Mesenchymal stem cell (in vitro differentiated cells and primary cell): Measurements from ENCODE around the gene GNAT2.

Experiments
- DNase-seq: peaks from one replicate; pipeline ENCODE4 v3.0.0-alpha.2; 2013
- H2AFZ ChIP-seq: one replicate; pipeline ENCODE4 v1.6.1; 2013; ENCODE audit warnings: low read depth, mild to moderate bottlenecking, control low read depth, inconsistent platforms, low read length, moderate library complexity
- H2AK5ac ChIP-seq: 2 replicates; pipeline ENCODE4 v1.6.1; 2013; ENCODE audit warnings: low read length, moderate library complexity, mild to moderate bottlenecking, inconsistent platforms; ENCODE audit not compliant: severe bottlenecking
- H2BK120ac ChIP-seq: one replicate; pipeline ENCODE4 v1.6.1; 2013; ENCODE audit warnings: low read depth, mild to moderate bottlenecking, inconsistent platforms, low read length, moderate library complexity
- H2BK12ac ChIP-seq, 2 experiments: one replicate each; pipeline ENCODE4 v1.6.1; 2013; ENCODE audit warnings: inconsistent platforms in 2 of 2, low read length in 2 of 2, mild to moderate bottlenecking in 2 of 2, moderate library complexity in 2 of 2, control low read depth in 1 of 2
- H2BK15ac ChIP-seq: one replicate; pipeline ENCODE4 v1.6.1; 2013; ENCODE audit warnings: mild to moderate bottlenecking, low read depth, inconsistent platforms; ENCODE audit not compliant: poor library complexity, severe bottlenecking
- H2BK5ac ChIP-seq: 2 replicates; pipeline ENCODE4 v1.6.1; 2013; ENCODE audit warnings: low read depth, mild to moderate bottlenecking, low read length, control low read depth, inconsistent platforms; ENCODE audit not compliant: poor library complexity, severe bottlenecking
- H3K14ac ChIP-seq, 2 experiments: one replicate each; pipeline ENCODE4 v1.6.1; 2013; ENCODE audit warnings: inconsistent platforms in 2 of 2, low read length in 2 of 2, control low read depth in 1 of 2, mild to moderate bottlenecking in 1 of 2, moderate library complexity in 1 of 2
- H3K18ac ChIP-seq, 2 experiments: one replicate each; pipeline ENCODE4 v1.6.1; 2013; ENCODE audit warnings: inconsistent platforms in 2 of 2, low read length in 2 of 2, control low read depth in 1 of 2, low read depth in 1 of 2, mild to moderate bottlenecking in 1 of 2
- H3K23ac ChIP-seq, 2 experiments: one replicate each; pipeline ENCODE4 v1.6.1; 2013; ENCODE audit warnings: inconsistent platforms in 2 of 2, low read length in 2 of 2, mild to moderate bottlenecking in 2 of 2, moderate library complexity in 2 of 2, control low read depth in 1 of 2
- H3K27ac ChIP-seq: 2 replicates; pipeline ENCODE4 v1.5.1; 2013; ENCODE audit warnings: mild to moderate bottlenecking, moderate library complexity, low read length, control low read depth, inconsistent platforms; ENCODE audit not compliant: poor library complexity, severe bottlenecking
- H3K27me3 ChIP-seq, 2 experiments: 2 replicates each; pipeline versions ENCODE4 v1.6.1 to v1.7.0; 2013; ENCODE audit warnings: low read length in 2 of 2, mild to moderate bottlenecking in 2 of 2, moderate library complexity in 2 of 2, control low read depth in 1 of 2, inconsistent platforms in 1 of 2; ENCODE audit not compliant: control insufficient read depth in 1 of 2, insufficient read depth in 1 of 2
- H3K36me3 ChIP-seq, 2 experiments: 2 replicates each; pipeline versions ENCODE4 v1.6.1 to v1.7.0; 2013; ENCODE audit warnings: low read length in 2 of 2, control low read depth in 1 of 2, inconsistent platforms in 1 of 2, low read depth in 1 of 2, mild to moderate bottlenecking in 1 of 2; ENCODE audit not compliant: insufficient read depth in 2 of 2, control insufficient read depth in 1 of 2
- H3K4ac ChIP-seq, 2 experiments: one replicate each; pipeline ENCODE4 v1.6.1; 2013; ENCODE audit warnings: inconsistent platforms in 2 of 2, low read length in 2 of 2, mild to moderate bottlenecking in 2 of 2, moderate library complexity in 2 of 2, control low read depth in 1 of 2, low read depth in 1 of 2
- H3K4me1 ChIP-seq: 2 replicates; pipeline ENCODE4 v1.6.1; 2013; ENCODE audit warnings: low read depth, low read length, control low read depth; ENCODE audit not compliant: control insufficient read depth, insufficient read depth
- H3K4me2 ChIP-seq: 2 replicates; pipeline ENCODE4 v1.6.1; 2013; ENCODE audit warnings: low read length, mild to moderate bottlenecking, inconsistent platforms; ENCODE audit not compliant: poor library complexity, severe bottlenecking
- H3K4me3 ChIP-seq, 2 experiments: 2 replicates each; pipeline versions ENCODE4 v1.5.1 to v1.7.0; 2013; ENCODE audit warnings: low read length in 2 of 2, mild to moderate bottlenecking in 2 of 2, control low read depth in 1 of 2, low read depth in 1 of 2; ENCODE audit not compliant: insufficient read depth in 1 of 2
- H3K79me1 ChIP-seq: replicated peaks from 2 replicates; pipeline ENCODE4 v1.6.1; 2013; ENCODE audit warnings: mild to moderate bottlenecking, control low read depth, low read length, inconsistent platforms; ENCODE audit not compliant: poor library complexity, severe bottlenecking
- H3K9ac ChIP-seq: 2 replicates; pipeline ENCODE4 v1.7.0; 2013; ENCODE audit warnings: mild to moderate bottlenecking, low read length, moderate library complexity
- H3K9me3 ChIP-seq: 2 replicates; pipeline ENCODE4 v1.7.0; 2013; ENCODE audit warnings: mild to moderate bottlenecking, low read length; ENCODE audit not compliant: control insufficient read depth
- H4K8ac ChIP-seq: one replicate; pipeline ENCODE4 v1.6.1; 2013; ENCODE audit warnings: inconsistent platforms, mild to moderate bottlenecking, low read length, moderate library complexity
- H4K91ac ChIP-seq: one replicate; pipeline ENCODE4 v1.6.1; 2013; ENCODE audit warnings: mild to moderate bottlenecking, low read length, inconsistent platforms
- WGBS: methylation state at CpG from one replicate; pipeline ENCODE4 v1.1.7; 2013; ENCODE audit warnings: mixed read lengths; 5-methylcytosine and 5-hydroxymethylcytosine counted together

GNAT2 gene

DNA sequence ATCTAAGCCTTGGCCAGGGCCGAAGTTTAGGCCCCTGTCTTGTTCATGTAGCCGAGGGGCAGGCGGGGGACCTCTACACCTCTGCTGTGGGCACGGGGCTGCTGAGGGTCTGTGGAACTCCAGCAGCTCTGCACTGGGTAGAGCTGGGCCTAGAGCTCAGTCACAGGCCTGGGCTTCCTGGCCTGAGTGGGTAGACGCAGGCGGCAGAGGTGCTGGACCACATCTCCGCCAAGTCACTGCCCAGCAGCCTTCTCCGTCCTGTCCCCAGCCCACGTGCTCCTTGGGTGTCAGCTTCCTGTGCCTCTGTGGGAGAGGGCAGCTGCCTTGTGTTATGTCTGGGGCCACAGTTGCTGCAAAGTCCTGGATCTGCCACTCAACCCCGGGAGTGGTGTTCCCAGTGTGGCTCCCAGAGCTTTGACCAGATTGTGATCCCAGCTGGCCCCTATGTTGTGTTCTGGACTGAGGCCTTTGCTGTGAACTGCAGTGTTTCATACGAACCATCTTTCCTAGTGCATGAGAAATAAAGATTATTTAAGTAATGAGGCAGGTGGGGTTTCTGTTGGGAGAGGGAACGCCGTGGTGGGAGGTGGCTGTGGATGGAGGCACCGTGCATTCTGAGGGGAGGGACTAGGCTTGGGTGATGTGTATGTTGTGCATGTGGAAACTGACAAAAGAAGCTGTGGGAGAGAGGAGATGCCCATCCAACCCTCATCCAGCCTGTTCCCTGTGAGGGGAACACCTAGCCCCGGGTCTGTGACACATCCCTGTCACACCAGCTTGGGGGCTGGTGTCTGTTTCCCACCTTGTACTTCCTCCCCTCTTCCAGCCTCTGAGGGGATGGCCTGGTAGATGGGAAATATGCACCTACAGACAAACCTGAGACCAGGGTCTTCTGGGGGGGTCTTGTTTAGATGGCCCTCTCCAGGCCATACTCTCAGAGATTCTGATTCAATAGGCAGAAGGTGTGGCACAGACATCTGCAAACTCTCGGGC is 12.4 kb upstream of the GNAT2 start:
- WGBS = 89% methylated on average over 15 of the region's 16 CpGs
- H3K9me3 ChIP-seq = no peaks in the 10 kb centered on the region

DNA sequence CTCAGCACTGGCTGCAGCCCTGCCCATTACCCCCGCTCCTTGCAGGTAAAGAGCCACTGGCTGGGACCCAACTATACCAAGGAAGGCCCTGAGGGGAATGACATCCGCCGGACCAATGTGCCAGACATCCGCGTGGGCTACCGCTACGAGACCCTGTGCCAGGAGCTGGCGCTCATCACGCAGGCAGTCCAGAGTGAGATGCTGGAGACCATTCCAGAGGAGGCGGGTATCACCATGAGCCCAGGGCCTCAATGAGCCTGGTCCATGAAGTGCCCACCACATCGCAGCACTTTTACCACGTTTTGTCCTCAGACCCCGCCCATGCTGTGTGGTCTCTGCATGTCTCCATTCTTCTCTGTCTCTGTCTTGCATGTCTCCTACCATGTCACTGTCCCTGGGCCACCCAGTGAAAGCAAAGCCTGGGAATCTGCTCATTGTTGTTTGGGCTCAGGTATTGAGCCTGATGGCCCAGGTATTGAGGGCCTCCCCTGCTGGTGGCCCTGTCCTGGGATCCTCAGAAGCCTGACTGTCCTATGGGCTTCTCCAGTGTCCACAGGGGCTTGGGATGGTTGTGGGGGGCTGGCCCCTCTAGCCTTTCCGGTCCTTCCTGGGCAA is 11.6 kb upstream of the GNAT2 start:
- DNase-seq = no peak
- no peak overlapping the region for H2AFZ ChIP-seq
- H2BK15ac ChIP-seq = no peak overlapping the region
- no peak overlapping the region for H4K91ac ChIP-seq
- H3K14ac ChIP-seq = no peak overlapping the region
- H2AK5ac ChIP-seq = no peak overlapping the region
- H3K79me1 ChIP-seq = peaks cover 39% of the 10 kb centered on the region
- H3K27me3 ChIP-seq = no peaks in the 10 kb centered on the region
- no peak overlapping the region for H3K18ac ChIP-seq
- 98% methylated on average over 14 of the region's 14 CpGs for WGBS
- H3K4ac ChIP-seq = no peak overlapping the region
- no peak overlapping the region for H2BK120ac ChIP-seq
- H4K8ac ChIP-seq = no peak overlapping the region
- H3K4me1 ChIP-seq = peaks cover 37% of the 10 kb centered on the region
- H3K23ac ChIP-seq = no peak overlapping the region
- no peaks in the 10 kb centered on the region for H3K9me3 ChIP-seq
- no peak overlapping the region for H2BK12ac ChIP-seq
- H2BK5ac ChIP-seq = no peak overlapping the region
- H3K9ac ChIP-seq = no peak overlapping the region
- H3K4me3 ChIP-seq = no peak overlapping the region
- H3K4me2 ChIP-seq = no peak overlapping the region
- H3K27ac ChIP-seq = no peak overlapping the region
- peaks cover 62 to 69% of the 10 kb centered on the region in 2 experiments for H3K36me3 ChIP-seq

More for the DNA sequence above, 12.4 kb upstream of the GNAT2 start:
- Histone ChIP-seq H3K14ac (no peak overlapping the region), H3K23ac (no peak overlapping the region), H4K91ac (no peak overlapping the region), H3K79me1 (peaks cover 36% of the 10 kb centered on the region), H2BK15ac (no peak overlapping the region), H3K4me1 (peaks cover 39% of the 10 kb centered on the region), H3K4me2 (no peak overlapping the region), H3K4me3 (no peak overlapping the region), H2AFZ (no peak overlapping the region), H2AK5ac (no peak overlapping the region), H4K8ac (no peak overlapping the region), H3K27ac (no peak overlapping the region), H2BK12ac (no peak overlapping the region), H3K4ac (no peak overlapping the region), H3K9ac (no peak overlapping the region), H3K36me3 (peaks cover 54 to 61% of the 10 kb centered on the region in 2 experiments), H2BK5ac (no peak overlapping the region), H3K27me3 (no peaks in the 10 kb centered on the region), H2BK120ac (no peak overlapping the region), H3K18ac (no peak overlapping the region)
- no peak for DNase-seq

DNA sequence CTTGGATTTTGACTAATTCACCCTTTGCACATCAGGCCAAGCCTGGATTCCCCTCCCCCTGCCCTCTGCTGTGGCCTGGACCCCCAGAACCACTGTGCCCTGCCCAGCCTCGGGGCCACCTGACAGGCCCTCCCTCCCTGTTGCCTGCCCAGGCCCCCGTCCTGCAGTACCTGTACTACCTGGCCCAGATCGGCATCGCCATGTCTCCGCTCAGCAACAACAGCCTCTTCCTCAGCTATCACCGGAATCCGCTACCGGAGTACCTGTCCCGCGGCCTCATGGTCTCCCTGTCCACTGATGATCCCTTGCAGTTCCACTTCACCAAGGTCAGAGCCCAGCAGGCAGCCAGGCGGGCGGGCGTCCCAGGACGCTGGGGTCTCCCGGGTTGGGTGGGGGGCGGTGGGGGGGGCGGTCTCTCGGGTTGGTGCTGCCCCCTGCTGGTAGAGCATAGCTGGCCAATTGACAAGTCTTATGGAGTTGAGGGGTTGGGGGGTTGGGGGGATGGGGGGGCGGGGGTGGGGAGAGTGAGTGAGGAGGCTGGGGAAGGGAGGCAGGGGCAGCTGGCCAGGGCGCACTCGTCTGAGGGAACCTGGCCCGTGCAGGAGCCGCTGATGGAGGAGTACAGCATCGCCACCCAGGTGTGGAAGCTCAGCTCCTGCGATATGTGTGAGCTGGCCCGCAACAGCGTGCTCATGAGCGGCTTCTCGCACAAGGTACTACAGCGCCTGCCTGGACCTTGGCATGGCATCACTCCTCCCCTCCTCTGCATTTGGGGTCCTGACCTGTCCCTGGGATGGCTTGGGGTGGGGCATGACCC is 10.9 kb upstream of the GNAT2 start:
- 95% methylated on average over 20 of the region's 30 CpGs for WGBS

More for the DNA sequence above, 10.9 kb upstream of the GNAT2 start:
- no peak overlapping the region for H3K4ac ChIP-seq
- H3K18ac ChIP-seq = no peak overlapping the region
- no peaks in the 10 kb centered on the region for H3K27me3 ChIP-seq
- H3K36me3 ChIP-seq = peaks cover 63 to 76% of the 10 kb centered on the region in 2 experiments
- H3K23ac ChIP-seq = no peak overlapping the region
- H3K4me1 ChIP-seq = peaks cover 38% of the 10 kb centered on the region
- no peak overlapping the region for H2BK120ac ChIP-seq
- no peak overlapping the region for H2AK5ac ChIP-seq
- peak overlapping the region; percentile 1 for H4K8ac ChIP-seq
- no peak overlapping the region for H3K14ac ChIP-seq
- no peak overlapping the region for H2AFZ ChIP-seq
- no peak for DNase-seq
- H2BK12ac ChIP-seq = no peak overlapping the region
- no peak overlapping the region for H3K9ac ChIP-seq
- H3K79me1 ChIP-seq = peaks cover 40% of the 10 kb centered on the region
- H3K4me3 ChIP-seq = no peak overlapping the region
- no peak overlapping the region for H3K27ac ChIP-seq
- H2BK15ac ChIP-seq = no peak overlapping the region
- no peak overlapping the region for H3K4me2 ChIP-seq
- H4K91ac ChIP-seq = no peak overlapping the region
- H2BK5ac ChIP-seq = no peak overlapping the region
- no peaks in the 10 kb centered on the region for H3K9me3 ChIP-seq
